CD1c-positive myeloid dendritic cell (primary cell): ENCODE results near the gene TMEM126A.

Experiments
- DNase-seq: peaks from one replicate; pipeline ENCODE4 v3.0.0-alpha.2; 2016; ENCODE audit errors: extremely low spot score

TMEM126A gene

DNA sequence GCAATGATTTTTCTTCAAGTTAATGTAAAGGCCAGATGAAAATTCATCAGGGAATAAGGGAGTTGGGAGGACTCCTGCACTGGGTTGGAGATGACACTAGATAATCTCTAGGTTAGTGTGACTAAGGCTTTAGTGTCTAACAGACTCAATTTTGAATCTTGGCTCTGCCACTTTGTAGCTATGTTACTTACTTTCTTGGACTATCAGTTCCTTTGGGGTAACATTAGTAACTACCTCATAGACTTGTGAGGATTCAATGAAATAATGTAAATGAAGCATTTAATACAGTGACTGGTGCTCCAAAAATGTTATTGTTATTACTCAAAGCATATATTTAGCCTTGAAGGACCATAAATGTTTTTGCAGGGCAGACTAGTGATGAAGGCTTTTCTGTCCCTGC, 47.8 kb downstream of the TMEM126A start:
- DNase-seq: no peak

GRCh38 chr11:85697747-85698146, 50.0 kb downstream of the TMEM126A start:
- DNase-seq: no peak

- DNase-seq: no peak
Observed at GRCh38 chr11:85698195-85698594, 50.4 kb downstream of the TMEM126A start.

DNA sequence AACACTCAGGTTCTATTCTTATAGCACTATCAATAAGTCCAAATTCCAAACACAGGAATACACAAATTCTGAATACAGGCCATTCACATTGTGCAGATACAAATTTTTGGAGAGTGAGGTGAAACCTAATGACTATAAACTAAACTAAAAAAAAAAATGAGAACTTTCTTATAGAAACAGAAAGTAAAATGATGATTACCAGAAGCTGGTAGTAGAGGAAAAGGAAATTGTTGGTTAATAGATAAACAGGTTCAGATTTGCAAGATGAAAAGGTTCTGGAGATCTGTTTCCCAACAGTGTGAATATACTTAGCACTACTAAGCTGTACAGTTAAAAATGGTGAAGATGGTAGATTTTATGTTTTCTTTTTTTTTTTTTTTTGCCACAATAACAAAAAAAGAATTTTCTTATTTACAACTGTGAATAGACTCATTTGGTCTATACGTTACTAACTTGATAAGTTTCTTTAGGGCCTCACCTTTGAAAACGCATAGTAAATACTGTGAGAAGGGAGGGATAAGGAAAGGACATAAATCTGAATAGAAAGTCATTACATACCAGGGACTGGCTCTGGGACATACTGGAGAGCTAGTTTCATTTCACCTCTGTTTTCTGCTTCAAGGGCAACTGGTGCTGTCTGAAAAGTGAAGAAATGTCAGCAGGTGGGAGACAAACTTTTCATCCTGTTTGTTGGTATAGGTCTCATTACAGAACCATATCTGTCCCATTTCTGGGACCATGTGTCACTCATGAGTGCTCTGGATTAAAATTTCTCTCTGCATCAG, 52.4 kb downstream of the TMEM126A start:
- DNase-seq: no peak

DNA sequence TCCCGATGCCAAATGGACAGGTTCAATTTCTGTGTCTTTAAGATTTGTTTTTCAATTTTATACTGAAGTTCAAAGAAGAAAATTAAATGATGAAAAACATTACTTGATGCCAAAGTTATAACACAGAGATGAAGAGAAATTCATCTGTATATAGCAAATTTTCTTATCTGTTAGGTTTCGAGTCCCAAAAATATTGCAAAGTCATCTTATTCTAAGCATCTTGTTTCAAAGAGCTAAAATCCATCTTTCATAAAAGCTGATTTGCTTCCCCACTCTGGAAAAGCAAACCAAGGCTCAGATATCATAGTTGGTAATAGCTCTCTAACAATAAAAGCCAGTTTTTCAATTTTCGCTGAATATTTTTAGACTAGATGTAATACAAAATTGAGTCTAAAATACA, 57.2 kb downstream of the TMEM126A start:
- no peak for DNase-seq

- no peak for DNase-seq
Observed at GRCh38 chr11:85705800-85706199, 58.0 kb downstream of the TMEM126A start.
